GM21423 (cell line): Measurements from ENCODE around the gene FCAMR.

ENCODE experiments used
- ATAC-seq: cut with Tn5 transposase; IDR thresholded peaks from one replicate; pipeline ENCODE4 v1.9.1; 2021; ENCODE audit warnings: mild to moderate bottlenecking, moderate library complexity; ENCODE audit not compliant: unreplicated experiment

The FCAMR gene

DNA sequence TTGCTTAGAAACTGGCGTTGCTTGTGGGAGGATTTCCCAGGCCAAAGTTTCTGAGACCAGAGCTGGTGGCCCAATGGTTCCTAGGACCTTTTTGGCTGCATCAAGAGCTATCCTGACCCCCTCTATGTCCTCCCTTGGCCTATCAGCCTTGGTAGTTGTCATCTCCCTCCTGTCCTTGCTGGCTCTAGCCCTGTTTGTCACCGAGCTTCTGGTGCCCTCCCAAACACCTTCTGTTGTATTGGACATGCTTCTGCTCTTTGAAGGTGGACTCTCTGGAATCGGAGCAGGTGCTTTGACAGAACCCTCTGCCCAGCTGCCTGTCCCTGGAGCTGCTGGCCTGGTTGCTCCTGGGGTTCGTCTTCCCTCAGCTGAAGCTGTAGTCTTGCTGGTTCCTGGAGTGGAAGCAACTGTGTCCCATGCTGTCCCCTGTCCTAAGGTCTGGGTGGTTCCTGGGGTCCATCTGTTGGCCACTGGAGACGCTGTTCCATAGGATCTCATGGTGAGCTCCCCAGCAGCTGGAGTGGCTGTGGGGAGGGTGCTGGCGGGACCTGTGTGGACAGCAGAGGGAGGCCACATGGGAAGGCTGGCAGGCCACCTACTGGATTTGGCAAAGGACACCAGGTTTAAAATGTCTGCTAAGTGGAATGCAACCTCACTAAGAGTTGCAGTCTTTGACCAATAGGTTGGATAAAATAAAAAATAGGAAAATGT, 9.4 kb downstream of the FCAMR start:
- ATAC-seq, result no peak

GRCh38 chr1:206958144-206958543, 12.1 kb downstream of the FCAMR start:
- ATAC-seq, result no peak

DNA sequence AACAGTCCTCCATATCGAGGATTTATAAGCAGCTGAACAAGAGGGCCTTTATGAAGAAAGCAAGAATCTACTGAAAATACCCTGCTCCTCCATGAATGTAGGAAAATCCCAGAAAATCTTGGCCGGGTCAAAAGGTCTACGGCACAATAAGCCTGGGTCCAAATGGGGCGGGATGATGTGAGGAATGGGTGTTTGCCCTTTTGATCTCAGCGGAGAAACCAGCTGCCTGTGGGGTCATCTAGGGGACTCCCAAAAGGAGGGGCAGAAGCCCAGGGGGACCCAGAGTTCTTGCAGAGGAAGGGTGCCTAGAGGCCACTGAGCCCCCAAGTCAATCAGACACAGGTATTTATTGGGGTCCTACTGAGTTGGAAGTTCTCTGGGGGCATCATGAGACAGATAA, 12.6 kb downstream of the FCAMR start:
- no peak for ATAC-seq

DNA sequence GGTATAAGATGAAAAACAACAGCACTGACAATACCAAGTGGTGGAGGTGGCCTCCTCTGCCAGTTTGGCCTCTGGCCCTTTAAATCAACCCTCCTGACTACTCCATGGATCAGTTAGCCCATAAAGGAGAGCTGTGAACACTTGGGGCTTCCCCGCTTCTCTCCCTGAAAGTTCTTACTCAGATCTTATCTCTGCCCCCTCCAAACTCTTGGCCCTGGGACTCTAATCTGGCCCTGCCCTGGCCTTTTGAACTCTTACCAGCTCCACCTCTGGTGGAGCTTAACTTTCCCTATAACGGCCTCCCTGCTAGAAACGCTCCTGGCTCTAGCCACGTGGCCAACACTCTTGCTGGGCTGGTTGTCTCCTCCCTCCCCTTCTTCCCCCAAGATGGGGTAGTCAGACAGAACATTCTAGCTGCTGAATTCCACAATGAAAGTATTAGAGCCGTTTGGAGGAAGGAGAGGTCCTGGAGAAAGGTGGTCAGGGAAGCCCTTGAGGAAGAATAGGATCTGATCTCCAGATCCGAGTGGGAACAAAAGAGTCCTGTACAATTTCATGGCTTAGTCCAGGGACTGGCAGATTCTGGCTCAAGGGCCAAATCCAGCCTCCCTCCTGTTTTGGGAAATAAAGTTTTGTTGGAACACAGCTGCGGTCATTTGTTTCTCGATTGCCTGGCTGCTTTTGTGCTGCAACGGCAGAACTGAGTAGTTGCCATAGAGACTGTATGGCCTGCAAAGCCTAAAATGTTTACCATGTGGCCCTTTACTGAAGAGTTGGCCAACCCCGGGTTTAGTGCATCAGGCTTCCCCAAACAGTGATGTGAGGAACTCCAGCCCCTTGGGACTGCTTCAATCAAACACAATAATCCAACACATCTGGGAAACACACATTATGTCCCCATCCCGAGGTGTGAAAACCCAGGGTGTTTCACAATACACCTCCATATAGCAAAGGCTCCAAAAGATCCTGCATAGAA, 14.5 kb downstream of the FCAMR start:
- ATAC-seq, result no peak

GRCh38 chr1:206954459-206955342, 15.6 kb downstream of the FCAMR start:
- no peak for ATAC-seq

- no peak for ATAC-seq
Observed at GRCh38 chr1:206953626-206954025, 16.6 kb downstream of the FCAMR start.

DNA sequence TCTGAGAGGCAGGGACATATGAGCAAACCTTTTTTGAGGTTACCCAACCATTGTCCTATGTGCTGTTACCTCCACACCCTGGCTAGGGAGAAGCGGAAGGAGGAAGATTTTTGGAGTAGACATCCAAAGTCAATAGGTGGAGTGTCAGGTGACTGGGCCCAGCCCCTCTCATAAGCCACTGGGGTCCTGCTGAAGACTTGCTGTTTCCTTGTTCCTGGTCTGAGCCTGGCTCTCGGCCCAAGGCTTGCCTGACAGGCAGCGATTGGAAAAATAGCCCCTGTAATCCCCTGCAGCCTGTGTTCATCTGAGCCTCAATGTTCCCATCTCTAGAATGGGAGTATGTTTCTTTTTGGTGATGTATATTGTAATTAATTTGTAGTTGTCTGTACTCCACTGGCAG, 17.1 kb downstream of the FCAMR start:
- ATAC-seq, result no peak

DNA sequence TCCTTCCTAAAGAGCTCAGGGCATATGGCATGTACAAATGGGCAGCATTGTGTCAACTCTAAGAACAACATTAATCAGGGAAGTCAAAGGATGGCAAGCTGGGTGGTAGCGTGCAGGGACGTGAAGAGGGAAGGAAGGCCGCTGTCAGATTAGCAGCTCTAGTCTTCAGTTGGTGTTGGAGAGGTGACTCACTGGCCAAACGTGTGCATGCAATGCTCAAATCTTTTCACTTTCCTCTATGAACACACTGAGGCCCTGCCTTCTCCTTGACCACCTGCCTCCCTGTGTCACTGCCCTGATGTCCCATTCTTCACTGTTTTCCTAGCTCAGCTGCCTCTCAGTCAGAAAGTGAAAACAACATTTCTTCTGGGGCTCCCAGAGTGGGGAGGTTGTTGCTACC, 18.1 kb downstream of the FCAMR start:
- no peak for ATAC-seq

DNA sequence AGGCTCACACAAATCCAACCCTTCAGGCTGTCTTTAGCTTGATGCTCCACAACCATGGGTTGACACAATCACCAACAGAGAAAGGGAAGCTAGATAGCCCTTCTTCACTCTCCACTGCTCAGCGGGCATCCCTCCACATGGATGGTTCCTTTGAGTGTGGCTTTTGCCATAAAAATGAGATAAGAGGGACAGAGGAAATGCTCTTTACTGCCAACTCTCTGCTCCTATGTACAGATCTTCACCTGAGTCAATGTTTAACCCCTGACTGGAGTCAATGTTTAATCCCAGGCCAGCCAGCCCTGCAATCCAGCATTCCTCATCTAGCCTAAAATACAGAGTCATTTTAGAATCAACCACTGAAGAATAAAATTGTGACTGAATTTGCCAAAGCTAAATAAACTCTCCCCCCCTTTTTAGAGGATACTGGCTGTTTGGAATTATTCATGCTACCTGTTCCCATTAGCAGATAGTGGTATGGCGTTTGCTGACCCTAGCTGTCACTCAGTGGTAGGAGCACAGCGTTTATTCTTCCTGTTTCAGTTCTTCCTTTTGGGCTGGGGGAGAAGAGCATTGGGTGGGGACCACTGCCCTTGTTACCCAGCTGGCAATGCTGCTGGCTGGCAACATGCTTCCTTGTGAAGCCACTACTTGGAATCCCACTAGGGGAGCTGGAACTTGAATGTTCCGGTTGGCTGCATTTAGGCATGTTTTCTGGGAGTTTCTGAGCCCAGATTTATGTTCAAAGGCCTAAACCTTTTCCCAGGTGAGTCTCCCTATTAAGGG, 18.8 kb downstream of the FCAMR start:
- ATAC-seq, result peak; percentile 46

DNA sequence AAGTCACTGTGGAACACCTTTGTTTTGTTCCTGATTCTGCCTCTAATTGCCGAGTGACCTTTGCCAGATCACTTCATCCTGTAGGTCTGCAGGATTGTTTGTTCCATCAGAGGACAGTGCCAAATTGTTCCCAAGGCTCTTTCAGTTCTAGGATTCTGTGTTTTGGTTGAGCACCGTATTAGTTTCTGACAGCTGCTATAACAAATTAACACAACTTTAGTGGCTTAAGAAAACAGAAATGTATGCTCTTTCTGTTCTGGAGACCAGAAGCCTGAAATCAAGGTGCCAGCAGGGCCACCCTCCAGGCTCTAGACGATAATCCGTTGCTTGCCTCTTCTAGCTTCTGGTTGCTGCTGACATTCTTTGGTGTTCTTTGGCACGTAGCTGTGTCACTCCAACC, 20.6 kb downstream of the FCAMR start:
- no peak for ATAC-seq

GRCh38 chr1:206949208-206949607, 21.1 kb downstream of the FCAMR start:
- ATAC-seq, result no peak

DNA sequence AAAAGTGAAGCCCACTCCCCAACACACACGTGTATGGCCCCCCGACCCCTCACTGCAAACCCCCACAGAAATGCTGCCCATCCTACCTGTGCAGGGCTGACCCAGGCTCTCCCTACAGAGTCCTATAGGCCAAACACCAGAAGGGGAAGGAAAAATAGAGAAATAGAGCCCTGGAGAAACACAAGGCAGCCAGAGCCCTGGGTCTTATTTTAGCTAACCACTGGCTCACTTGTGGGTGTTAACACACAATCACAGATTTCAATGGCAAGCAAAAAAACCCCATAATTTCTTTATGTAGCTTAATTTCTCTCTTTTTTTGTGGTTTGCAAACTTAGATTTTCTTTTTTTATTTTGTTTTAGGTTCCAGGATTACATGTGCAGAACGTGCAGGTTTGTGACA, 23.0 kb downstream of the FCAMR start:
- ATAC-seq, result no peak

- ATAC-seq, result no peak
Observed at GRCh38 chr1:206946261-206946660, 24.0 kb downstream of the FCAMR start, which contains the start of gene PIGR. Gene PIGR (minus strand): TSS chr1:206946466. CDS start chr1:206940531, 5,935 bp downstream.

DNA sequence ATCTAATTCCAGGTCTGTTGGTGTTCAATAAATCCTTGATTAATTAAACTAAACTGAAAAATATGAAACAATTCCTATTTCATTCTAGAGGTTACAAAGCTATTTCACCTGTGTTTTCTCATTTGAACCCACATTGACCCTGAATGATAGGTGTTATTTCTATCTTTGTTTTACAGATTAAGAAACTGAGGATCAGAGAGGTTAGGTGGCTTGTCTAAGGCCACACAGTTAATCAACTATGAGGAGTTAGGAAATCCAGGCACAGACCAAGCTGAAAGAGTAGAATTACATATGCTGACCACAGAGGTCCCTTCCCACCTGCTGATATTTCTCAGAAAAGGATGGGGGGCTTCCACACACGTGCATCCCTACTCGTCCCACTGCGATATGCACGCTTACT, 24.5 kb downstream of the FCAMR start:
- no peak for ATAC-seq

DNA sequence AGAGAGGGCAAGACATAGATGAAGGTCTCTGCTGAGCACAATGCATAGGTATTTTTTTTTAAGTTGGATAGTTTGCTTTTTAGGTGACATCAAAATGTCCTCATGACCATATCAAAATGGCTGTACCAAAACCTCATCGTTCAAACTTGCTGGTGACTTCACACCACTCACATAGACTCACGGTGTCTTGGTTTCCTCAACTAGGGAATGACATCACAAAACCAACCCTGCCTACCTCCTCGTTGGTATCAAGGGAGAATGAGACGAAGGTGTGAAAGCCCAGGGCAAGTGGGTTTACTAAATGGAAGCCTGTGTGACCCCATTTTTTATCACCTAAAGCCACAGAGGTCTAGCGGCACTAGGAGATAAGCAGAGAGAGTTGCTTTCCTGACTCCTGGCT, 25.6 kb downstream of the FCAMR start:
- ATAC-seq, result no peak

DNA sequence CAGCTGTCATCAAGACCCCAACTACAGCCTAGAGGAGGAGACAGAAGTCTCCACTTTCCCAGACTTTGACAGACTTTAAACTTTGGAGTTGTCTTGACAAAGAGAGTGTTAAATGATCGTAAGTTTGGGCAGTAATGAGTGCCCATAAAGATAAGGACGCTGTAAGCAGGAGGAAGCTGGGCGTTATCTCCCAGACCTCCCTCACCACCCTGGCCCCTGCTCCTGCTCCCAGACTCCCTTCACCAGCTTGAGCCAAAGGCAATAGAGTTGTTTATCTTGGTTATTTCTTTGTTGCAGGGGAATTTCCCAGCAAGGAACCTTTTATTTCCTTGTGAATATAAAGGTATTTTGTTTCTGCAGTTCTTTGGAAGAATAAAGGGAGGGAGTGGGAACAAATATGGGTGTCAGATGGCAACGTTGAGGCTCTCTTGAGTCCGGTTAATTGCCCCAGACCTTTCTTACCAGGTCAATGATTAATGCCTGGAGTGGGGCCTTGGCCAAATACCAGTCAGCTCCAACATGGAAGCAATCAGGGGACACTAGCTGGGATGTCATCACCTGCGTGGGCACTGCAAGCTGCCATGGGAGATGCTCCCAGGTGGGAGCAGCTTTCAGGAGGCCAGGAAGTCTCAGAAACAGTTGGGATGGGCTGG, 28.4 kb downstream of the FCAMR start:
- ATAC-seq, result no peak

GRCh38 chr1:206940588-206940936, 29.7 kb downstream of the FCAMR start:
- ATAC-seq, result no peak

DNA sequence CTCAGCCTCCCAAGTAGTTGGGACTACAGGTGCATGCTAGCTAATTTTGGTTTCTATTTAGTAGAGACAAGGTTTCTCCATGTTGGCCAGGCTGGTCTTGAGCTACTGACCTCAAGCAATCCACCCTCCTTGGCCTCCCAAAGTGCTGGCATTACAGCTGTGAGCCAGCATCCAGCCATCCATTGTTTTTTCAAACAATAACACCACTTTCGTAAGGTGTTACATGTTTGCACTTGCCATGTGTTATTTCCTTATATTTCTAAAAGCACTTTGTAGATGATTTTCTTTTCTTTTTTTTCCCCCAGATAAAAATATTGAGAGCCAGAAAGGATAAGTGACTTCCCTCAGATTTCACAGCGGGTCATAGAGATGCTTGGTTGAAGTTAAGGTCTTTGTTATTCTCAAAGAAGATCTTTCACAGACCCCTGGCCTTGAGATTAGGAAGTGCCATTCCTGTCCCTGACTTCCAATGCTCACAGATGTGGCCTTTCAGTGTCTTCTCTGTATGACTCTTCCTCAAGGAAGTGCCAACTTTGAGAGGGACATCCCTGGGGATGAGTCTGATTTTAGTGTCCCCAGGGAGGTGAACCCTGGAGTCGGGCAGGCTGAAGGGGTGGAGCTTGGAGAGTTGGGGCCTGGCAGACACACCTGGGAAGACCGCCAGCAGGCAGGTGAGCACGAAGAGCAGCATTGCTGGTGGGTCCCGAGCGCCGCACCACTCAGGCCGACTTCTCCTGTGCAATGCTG, 30.2 kb downstream of the FCAMR start:
- no peak for ATAC-seq

DNA sequence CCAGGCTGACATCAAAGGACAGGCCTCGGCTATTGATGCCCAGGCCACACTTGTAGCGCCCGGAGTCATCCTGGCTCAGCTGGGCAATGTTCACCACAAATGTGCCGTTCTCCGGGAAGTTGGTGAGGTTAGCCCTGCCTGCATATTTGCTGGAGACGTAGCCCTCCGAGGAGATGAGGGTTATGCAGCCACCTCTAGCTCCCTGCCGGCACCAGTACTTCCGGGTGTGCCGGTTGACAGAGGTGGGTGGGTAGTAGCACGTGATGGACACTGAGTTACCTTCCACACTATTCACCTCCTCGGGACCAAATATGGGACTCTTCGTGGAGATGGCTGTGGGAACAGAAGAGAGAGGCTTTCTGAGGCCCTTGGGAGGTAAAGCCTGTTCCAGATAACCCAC, 31.1 kb downstream of the FCAMR start:
- no peak for ATAC-seq
